HG03460 (cell line): ENCODE data around the gene MED29.

ENCODE experiments used
- ATAC-seq: cut with Tn5 transposase; IDR thresholded peaks from one replicate; pipeline ENCODE4 v1.9.1; 2021; ENCODE audit not compliant: unreplicated experiment

MED29 gene

GRCh38 chr19:39397360-39398296 lies 6.5 kb downstream of the MED29 start:
- peak; percentile 32 for ATAC-seq

GRCh38 chr19:39398297-39398864 lies 7.2 kb downstream of the MED29 start:
- ATAC-seq: no peak

GRCh38 chr19:39399668-39400050 lies 8.5 kb downstream of the MED29 start:
- ATAC-seq: no peak

GRCh38 chr19:39400061-39400460 lies 8.9 kb downstream of the MED29 start:
- no peak for ATAC-seq

GRCh38 chr19:39401070-39401548 lies 9.9 kb downstream of the MED29 start:
- ATAC-seq: no peak

GRCh38 chr19:39401549-39402345 lies 10.6 kb downstream of the MED29 start:
- ATAC-seq: peak; percentile 21

GRCh38 chr19:39402346-39403300 lies 11.4 kb downstream of the MED29 start:
- ATAC-seq: no peak

- peak; percentile 17 for ATAC-seq
Measured at GRCh38 chr19:39403331-39404312, 12.4 kb downstream of the MED29 start.

- ATAC-seq: no peak
Measured at GRCh38 chr19:39405261-39405957, 14.2 kb downstream of the MED29 start.

GRCh38 chr19:39405958-39406655 lies 14.9 kb downstream of the MED29 start:
- ATAC-seq: no peak

- no peak for ATAC-seq
Measured at GRCh38 chr19:39406656-39407409, 15.7 kb downstream of the MED29 start, which contains the start of gene ZFP36. ZFP36 (plus strand) TSS chr19:39406847; CDS start chr19:39406905, 58 bp downstream.

- no peak for ATAC-seq
Measured at GRCh38 chr19:39407410-39407659, 16.2 kb downstream of the MED29 start.

GRCh38 chr19:39407660-39408391 lies 16.6 kb downstream of the MED29 start:
- ATAC-seq: no peak

GRCh38 chr19:39408392-39409207 lies 17.4 kb downstream of the MED29 start:
- ATAC-seq: no peak

- ATAC-seq: no peak
Measured at GRCh38 chr19:39409208-39410016, 18.2 kb downstream of the MED29 start.
